GM23338 (cell line): Measurements from ENCODE around the gene ZNF638. TPM values are rescaled to one million over a fixed set of nuclear protein-coding genes. Genes with fewer than 3 reads are reported as not detected.

ENCODE experiments used
- ATAC-seq: fragments of 200-7000 bp; cut with Tn5 transposase; 3 replicates; pipeline ENCODE4 v1.9.1; 2020
- DNase-seq: peaks from one replicate; pipeline ENCODE4 v3.0.0-alpha.2; 2015; ENCODE audit warnings: low spot score
- H2AFZ ChIP-seq: fragments of 200-600 bp; sonication (generic); 2 replicates; pipeline ENCODE4 v1.8.0; 2016; ENCODE audit warnings: antibody characterized with exemption, mild to moderate bottlenecking, moderate library complexity
- H3F3A ChIP-seq: fragments of 200-600 bp; sonication (generic); replicated peaks from 2 replicates; pipeline ENCODE4 v1.8.0; 2017; ENCODE audit warnings: antibody characterized with exemption, mixed run types, low read depth
- H3K27ac ChIP-seq: fragments of 200-600 bp; sonication (generic); 2 replicates; pipeline ENCODE4 v1.6.1; 2016; ENCODE audit warnings: low read depth
- H3K27me3 ChIP-seq: fragments of 200-600 bp; sonication (generic); 2 replicates; pipeline ENCODE4 v1.8.0; 2016; ENCODE audit warnings: mild to moderate bottlenecking, mixed run types, moderate library complexity; ENCODE audit not compliant: insufficient read depth
- H3K36me3 ChIP-seq: fragments of 200-600 bp; sonication (generic); 2 replicates; pipeline ENCODE4 v1.8.0; 2016; ENCODE audit warnings: mild to moderate bottlenecking; ENCODE audit not compliant: insufficient read depth
- H3K4me1 ChIP-seq: fragments of 200-600 bp; sonication (generic); 2 replicates; pipeline ENCODE4 v1.8.0; 2016; ENCODE audit warnings: mild to moderate bottlenecking, moderate library complexity; ENCODE audit not compliant: insufficient read depth
- H3K4me2 ChIP-seq: fragments of 200-600 bp; sonication (generic); 2 replicates; pipeline ENCODE4 v1.7.1; 2017; ENCODE audit warnings: mixed run types
- H3K4me3 ChIP-seq: fragments of 200-600 bp; sonication (generic); 2 replicates; pipeline ENCODE4 v1.6.1; 2016; ENCODE audit warnings: mixed run types
- H3K79me2 ChIP-seq: fragments of 200-600 bp; sonication (generic); replicated peaks from 2 replicates; pipeline ENCODE4 v1.8.0; 2017; ENCODE audit warnings: mild to moderate bottlenecking; ENCODE audit not compliant: insufficient read depth
- H3K9me2 ChIP-seq: fragments of 200-600 bp; sonication (generic); 2 replicates; pipeline ENCODE4 v1.8.0; 2017; ENCODE audit not compliant: insufficient read depth
- H4K20me1 ChIP-seq: fragments of 200-600 bp; sonication (generic); replicated peaks from 2 replicates; pipeline ENCODE4 v1.8.0; 2017; ENCODE audit warnings: mild to moderate bottlenecking; ENCODE audit not compliant: insufficient read depth
- H3K27ac Mint-ChIP-seq: 2 replicates; pipeline ENCODE4 v1.8.0; 2020; ENCODE audit warnings: inconsistent platforms, mild to moderate bottlenecking, moderate library complexity, mixed read lengths
- H3K27me3 Mint-ChIP-seq: 3 replicates; pipeline ENCODE4 v1.8.0; 2022; ENCODE audit warnings: low read depth, mild to moderate bottlenecking, moderate library complexity, mixed read lengths, inconsistent platforms; ENCODE audit not compliant: insufficient read depth, poor library complexity
- H3K36me3 Mint-ChIP-seq: 3 replicates; pipeline ENCODE4 v1.8.0; 2021; ENCODE audit warnings: low read depth, mild to moderate bottlenecking, inconsistent platforms, moderate library complexity, mixed read lengths
- H3K4me1 Mint-ChIP-seq: 3 replicates; pipeline ENCODE4 v1.8.0; 2020; ENCODE audit warnings: mild to moderate bottlenecking, inconsistent platforms, mixed read lengths
- H3K4me3 Mint-ChIP-seq: 3 replicates; pipeline ENCODE4 v1.8.0; 2021; ENCODE audit warnings: moderate library complexity, mild to moderate bottlenecking, inconsistent platforms, mixed read lengths
- H3K9me3 Mint-ChIP-seq: 3 replicates; pipeline ENCODE4 v1.8.0; 2020; ENCODE audit warnings: moderate library complexity, mild to moderate bottlenecking, inconsistent platforms, mixed read lengths
- CREB1 ChIP-seq: fragments of 250-450 bp; sonication (Bioruptor Pico); IDR thresholded peaks from 2 replicates; pipeline ENCODE4 v1.5.0; 2020; ENCODE audit warnings: low read depth, mild to moderate bottlenecking, moderate library complexity
- CTCF ChIP-seq, 2 experiments: fragments of 200-600 bp in 1 of 2; sonication (generic) in 1 of 2; conservative IDR thresholded peaks; 2 replicates each; pipeline versions ENCODE4 v1.5.1 to v1.6.1; 2016 to 2017; ENCODE audit warnings: antibody characterized with exemption in 2 of 2, low read depth in 2 of 2, mild to moderate bottlenecking in 2 of 2, moderate library complexity in 1 of 2
- ETS1 ChIP-seq: IDR thresholded peaks from 2 replicates; pipeline ENCODE4 v1.6.1; 2016; ENCODE audit warnings: antibody characterized with exemption
- EZH2 ChIP-seq: fragments of 200-600 bp; sonication (generic); IDR thresholded peaks from one replicate; pipeline ENCODE4 v1.8.0; 2017; ENCODE audit warnings: antibody characterized with exemption, mild to moderate bottlenecking, low read depth; ENCODE audit not compliant: unreplicated experiment
- EZH2phosphoT487 ChIP-seq: fragments of 200-600 bp; sonication (generic); IDR thresholded peaks from one replicate; pipeline ENCODE4 v1.8.1; 2018; ENCODE audit warnings: antibody characterized with exemption; ENCODE audit not compliant: unreplicated experiment
- JUNB ChIP-seq: IDR thresholded peaks from one replicate; pipeline ENCODE4 v1.6.1; 2016; ENCODE audit warnings: antibody characterized with exemption; ENCODE audit not compliant: unreplicated experiment
- NANOG ChIP-seq: IDR thresholded peaks from 2 replicates; pipeline ENCODE4 v1.6.1; 2016; ENCODE audit warnings: antibody characterized with exemption, borderline replicate concordance
- POLR2AphosphoS5 ChIP-seq: IDR thresholded peaks from 2 replicates; pipeline ENCODE4 v1.6.1; 2016; ENCODE audit warnings: antibody characterized with exemption, low read depth
- REST ChIP-seq: IDR thresholded peaks from one replicate; pipeline ENCODE4 v1.6.1; 2018; ENCODE audit warnings: antibody characterized with exemption; ENCODE audit not compliant: unreplicated experiment
- STAT1 ChIP-seq: IDR thresholded peaks from one replicate; pipeline ENCODE4 v1.6.1; 2016; ENCODE audit warnings: antibody characterized with exemption; ENCODE audit not compliant: unreplicated experiment
- ZNF114 ChIP-seq: fragments of 250-450 bp; sonication (Bioruptor Pico); IDR thresholded peaks from 2 replicates; pipeline ENCODE4 v1.5.0; 2020; ENCODE audit warnings: mild to moderate bottlenecking, moderate library complexity
- ZNF331 ChIP-seq: fragments of 250-450 bp; sonication (Bioruptor Pico); IDR thresholded peaks from 2 replicates; pipeline ENCODE4 v1.5.0; 2020; ENCODE audit warnings: low read depth, mild to moderate bottlenecking, moderate library complexity
- ZNF462 ChIP-seq: fragments of 250-450 bp; sonication (Bioruptor Pico); IDR thresholded peaks from 2 replicates; pipeline ENCODE4 v1.5.0; 2020; ENCODE audit warnings: mild to moderate bottlenecking, moderate library complexity
- polyA plus RNA-seq: library from polyadenylated mRNA; unstranded; fragments of >200 nt; fragmentation: Nextera tagmentation; extraction: Ambion mirVana; gene quantifications from 2 replicates; pipeline ENCODE4 v1.2.1, GENCODE V29; 2016
- total RNA-seq: library from RNA; depleted of rRNA; stranded (reverse); fragments of >200 nt; shearing (Covaris generic); gene quantifications from 2 replicates; pipeline ENCODE4 v1.2.3, GENCODE V29; 2014

ZNF638 gene
- total and polyA plus RNA-seq, 2 experiments from 2014 or later, result 185 to 190 TPM

- Histone ChIP-seq H3K79me2 (0 out of 2 replicates have a peak, but pooled peaks cover 9% of the 10 kb centered on the region), H3F3A (peaks cover 12% of the 10 kb centered on the region; the same call in 1 of the 2 replicates), H2AFZ (no peak overlapping the region), H4K20me1 (no peaks in the 10 kb centered on the region; the same call in 1 of the 2 replicates), H3K4me3 (no peak overlapping the region), H3K27me3 (peaks cover 25% of the 10 kb centered on the region), H3K36me3 (no peaks in the 10 kb centered on the region), H3K4me2 (peak overlapping the region; percentile 76), H3K27ac (0 out of 2 replicates have a peak overlapping the region, but pooled peaks have one; percentile 92), H3K9me2 (no peaks in the 10 kb centered on the region), H3K4me1 (peaks cover 46% of the 10 kb centered on the region)
- H3K27me3 Mint-ChIP-seq, result peaks cover 45% of the 10 kb centered on the region
- TF ChIP-seq REST, result no peak
- TF ChIP-seq ZNF462 (CRISPR knock-in tag), result no peak
- TF ChIP-seq ZNF331 (CRISPR knock-in tag), result no peak
- TF ChIP-seq EZH2phosphoT487, result no peak
- no peak for TF ChIP-seq ZNF114
- TF ChIP-seq CREB1 (CRISPR knock-in tag), result no peak
- TF ChIP-seq NANOG, result no peak
- no peak for TF ChIP-seq POLR2AphosphoS5
- no peak for TF ChIP-seq STAT1
- TF ChIP-seq EZH2, result no peak
- TF ChIP-seq ETS1, result no peak
- TF ChIP-seq JUNB, result no peak
- TF ChIP-seq CTCF (conservative IDR thresholded peaks at IDR 0.05; ENCODE audit: low read depth in 2 of 2), result no peak
- peaks cover 61% of the 10 kb centered on the region for H3K4me1 Mint-ChIP-seq
- no peak for ATAC-seq
- no peak overlapping the region; the same call in 2 of the 3 replicates for H3K4me3 Mint-ChIP-seq
- H3K36me3 Mint-ChIP-seq, result peaks cover 11% of the 10 kb centered on the region
- H3K27ac Mint-ChIP-seq, result peak overlapping the region; percentile 95
- peaks cover 6% of the 10 kb centered on the region; the same call in 2 of the 3 replicates for H3K9me3 Mint-ChIP-seq
- no peak for DNase-seq
Measured at GRCh38 chr2:71457123-71457915, 125.7 kb downstream of the ZNF638 start.
